D721Med (cell line): ENCODE results near the gene PLEKHB2.
"Not testable (repeated sequence)": the region's sequence is repeated elsewhere in the genome, so short reads cannot be mapped to it uniquely, and the experiment has no call there.

ENCODE experiments used
- DNase-seq: peaks from one replicate; pipeline ENCODE4 v3.0.0; 2011; ENCODE audit warnings: low spot score; ENCODE audit not compliant: insufficient read length
- FAIRE-seq: peaks from 2 replicates; lab custom pipeline; 2011; peaks lifted over from hg19 to GRCh38; lab: Jason Lieb, UNC
- TF ChIP-seq, protein P1 (sequence below): IDR thresholded peaks from 2 replicates; pipeline ENCODE4 v1.5.1; 2012; ENCODE audit warnings: mild to moderate bottlenecking, control low read depth; ENCODE audit not compliant: insufficient read depth; ENCODE audit errors: missing control alignments

PLEKHB2 gene

DNA sequence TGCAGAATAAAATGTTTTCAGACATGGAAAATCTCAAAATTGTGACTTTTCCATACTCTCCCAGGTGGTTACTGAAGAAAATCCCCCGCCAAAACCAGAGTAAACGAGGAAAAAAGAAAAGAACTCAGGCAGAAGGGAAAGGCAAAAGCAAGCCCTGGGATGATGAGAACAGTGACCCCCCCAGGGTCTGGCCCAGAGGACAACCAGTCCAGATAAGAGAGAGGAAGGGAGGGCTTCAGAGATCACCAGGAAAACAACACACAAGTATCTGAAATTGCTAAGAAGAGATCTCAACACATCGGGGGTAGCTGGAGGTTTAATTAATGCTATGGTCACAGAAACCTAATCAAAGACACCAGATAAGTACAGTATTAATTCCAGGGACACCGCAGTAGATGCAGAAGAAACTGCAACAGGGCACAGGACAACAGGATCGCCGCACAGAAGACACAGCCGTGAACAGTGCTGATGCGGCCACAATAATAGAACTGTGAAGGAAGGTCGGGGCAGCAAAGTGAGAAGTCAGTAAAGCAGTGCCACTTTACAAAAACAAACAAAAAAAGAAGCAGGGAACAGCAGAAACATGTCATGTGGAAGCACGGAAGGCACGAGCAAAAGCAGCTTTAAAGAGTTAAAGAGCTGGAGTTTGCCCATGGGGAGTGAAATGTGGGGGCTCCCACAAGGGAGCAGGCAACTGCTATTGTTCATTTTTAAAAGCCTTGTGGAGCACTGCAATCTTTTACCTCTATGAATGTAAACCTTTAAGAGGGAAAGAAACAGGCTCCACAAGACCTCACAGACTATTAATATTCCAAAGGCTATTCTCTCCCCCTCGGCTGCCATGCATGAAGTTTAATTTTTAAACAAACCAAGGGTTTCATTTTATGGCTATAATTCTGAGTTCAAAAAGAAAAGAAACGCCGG lies 40.3 kb upstream of the PLEKHB2 start:
- TF ChIP-seq, protein P1, sequence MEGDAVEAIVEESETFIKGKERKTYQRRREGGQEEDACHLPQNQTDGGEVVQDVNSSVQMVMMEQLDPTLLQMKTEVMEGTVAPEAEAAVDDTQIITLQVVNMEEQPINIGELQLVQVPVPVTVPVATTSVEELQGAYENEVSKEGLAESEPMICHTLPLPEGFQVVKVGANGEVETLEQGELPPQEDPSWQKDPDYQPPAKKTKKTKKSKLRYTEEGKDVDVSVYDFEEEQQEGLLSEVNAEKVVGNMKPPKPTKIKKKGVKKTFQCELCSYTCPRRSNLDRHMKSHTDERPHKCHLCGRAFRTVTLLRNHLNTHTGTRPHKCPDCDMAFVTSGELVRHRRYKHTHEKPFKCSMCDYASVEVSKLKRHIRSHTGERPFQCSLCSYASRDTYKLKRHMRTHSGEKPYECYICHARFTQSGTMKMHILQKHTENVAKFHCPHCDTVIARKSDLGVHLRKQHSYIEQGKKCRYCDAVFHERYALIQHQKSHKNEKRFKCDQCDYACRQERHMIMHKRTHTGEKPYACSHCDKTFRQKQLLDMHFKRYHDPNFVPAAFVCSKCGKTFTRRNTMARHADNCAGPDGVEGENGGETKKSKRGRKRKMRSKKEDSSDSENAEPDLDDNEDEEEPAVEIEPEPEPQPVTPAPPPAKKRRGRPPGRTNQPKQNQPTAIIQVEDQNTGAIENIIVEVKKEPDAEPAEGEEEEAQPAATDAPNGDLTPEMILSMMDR, result no peak
- FAIRE-seq (no peak), DNase-seq (no peak)

DNA sequence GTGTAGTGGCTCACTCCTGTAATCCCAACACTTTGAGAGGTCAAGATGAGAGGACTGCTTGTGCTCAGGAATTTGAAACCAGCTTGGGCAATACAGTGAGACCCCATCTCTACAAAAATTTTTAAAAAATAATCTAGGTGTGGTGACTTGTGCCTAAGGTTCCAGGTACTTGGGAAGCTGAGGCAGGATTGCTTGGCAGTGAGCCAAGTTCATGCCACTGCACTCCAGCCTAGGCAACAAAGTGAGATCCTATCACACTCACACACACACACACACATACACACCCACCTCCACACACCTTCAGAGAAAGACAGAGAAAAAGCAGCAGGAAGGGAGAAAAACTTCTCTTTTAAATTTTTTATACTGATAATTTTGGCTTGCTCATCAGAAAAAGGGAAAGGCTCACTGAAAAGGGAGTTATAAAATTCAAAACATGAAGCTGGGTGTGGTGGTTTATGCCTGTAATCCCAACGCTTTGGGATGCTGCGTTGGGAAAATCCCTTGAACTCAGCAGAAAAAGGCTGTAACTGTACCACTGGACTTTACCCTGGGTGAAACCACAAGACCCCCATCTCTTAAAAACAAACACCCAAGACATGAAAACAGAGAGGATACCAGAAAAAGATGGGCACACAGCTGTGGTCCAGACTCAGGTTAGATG lies 37.5 kb upstream of the PLEKHB2 start:
- TF ChIP-seq, protein P1, result no peak
- FAIRE-seq (no peak), DNase-seq (no peak)

DNA sequence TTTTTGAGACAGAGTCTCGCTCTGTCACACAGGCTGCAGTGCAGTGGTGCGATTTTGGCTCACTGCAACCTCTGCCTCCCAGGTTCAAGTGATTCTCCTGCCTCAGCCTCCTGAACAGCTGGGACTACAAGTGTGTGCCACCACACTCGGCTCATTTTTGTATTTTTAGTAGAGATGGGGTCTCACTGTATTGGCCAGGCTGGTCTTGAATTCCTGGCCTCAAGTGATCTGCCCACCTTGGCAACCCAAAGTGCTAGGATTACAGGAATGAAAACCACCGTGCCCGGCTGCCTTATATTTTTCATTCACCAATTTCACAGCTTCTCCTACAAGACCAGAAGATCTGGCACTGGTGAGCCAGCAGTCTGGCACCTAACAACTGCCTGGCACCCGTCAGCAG lies 37.0 kb upstream of the PLEKHB2 start:
- not testable (repeated sequence) for DNase-seq, FAIRE-seq

DNA sequence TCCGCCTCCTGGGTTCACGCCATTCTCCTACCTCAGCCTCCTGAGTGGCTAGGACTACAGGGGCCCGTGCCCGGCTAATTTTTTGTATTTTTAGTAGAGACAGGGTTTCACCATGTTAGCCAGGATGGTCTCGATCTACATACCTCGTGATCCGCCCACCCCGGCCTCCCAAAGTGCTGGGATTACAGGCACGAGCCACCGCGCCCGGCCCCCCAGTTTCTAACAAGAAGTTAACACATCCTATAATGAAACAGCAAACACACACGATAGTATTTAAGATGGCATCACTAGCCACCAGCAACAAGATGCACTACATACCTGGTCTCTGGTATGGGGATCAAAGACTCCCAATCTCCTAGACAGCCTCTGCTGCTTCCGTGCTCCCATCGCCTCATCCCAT lies 29.6 kb upstream of the PLEKHB2 start:
- not testable (repeated sequence) for FAIRE-seq, DNase-seq

DNA sequence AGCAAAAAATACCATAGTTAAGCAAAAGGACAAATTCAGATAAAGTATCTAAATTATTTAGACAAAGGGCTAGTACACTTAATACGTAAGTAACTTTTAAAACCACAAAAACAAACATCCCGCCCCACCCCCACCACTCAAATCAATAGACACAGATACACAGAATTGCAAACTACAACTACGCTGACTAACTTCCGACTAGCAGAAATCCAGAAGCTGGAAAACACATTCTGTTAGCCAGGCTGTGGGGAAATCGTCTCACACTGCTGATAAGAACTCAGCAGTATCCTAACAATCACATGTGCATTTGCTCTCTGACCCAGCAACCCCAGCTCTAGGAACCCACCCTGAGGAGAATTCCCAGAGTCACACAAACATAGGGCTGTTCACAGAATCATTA lies 28.4 kb upstream of the PLEKHB2 start:
- DNase-seq (no peak), FAIRE-seq (no peak)
- TF ChIP-seq, protein P1, result no peak

DNA sequence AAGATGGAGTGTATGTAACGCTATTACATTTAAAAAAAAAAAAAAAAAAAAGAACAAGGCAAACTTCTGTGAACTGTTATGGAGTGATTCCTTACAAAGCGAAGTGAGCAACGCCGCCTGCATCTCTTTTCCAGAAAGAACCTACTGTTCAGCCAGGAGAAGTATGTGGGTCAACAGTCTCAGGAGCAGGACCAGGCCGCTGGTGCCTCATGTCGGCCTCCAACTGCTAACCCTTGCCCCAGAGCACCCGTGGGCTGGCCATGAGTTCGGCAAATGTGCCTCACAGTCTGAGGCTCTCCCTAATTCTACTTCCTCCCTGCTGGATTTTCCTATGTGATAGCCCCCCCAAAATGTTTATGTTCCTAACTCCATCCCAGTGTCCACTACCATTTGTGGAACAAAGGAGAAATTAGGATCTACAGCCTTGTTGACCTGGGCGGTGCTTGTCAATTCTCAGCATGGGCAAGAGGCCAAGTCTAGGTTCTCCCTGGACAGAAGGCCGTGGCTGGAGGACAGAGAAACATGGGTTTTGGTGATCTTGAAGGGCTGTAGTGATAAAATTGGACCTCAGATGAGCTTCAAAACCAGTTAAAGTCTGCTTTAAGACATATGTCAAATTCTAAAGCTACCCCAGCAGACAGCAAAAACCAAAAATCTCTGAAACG lies 27.8 kb upstream of the PLEKHB2 start:
- no peak for DNase-seq
- TF ChIP-seq, protein P1, result no peak
- FAIRE-seq, result no peak

DNA sequence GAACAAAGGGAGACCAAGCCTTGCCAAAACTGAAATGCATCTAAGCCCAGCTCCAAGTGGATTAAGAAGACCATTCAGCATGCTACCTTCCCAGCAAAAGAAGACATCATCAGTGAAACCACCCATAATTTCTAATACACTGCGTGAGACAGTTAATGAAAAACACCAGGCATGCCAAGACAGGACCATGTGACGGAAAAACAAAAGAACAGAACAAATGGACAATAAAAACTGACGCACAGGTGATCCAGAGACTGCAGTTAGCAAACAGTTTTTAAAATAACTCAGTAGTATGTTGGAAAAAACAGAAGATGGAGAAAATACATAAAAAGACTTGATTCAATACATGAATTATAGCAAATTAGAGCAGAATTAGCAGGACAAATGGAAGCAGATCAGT lies 27.2 kb upstream of the PLEKHB2 start:
- TF ChIP-seq, protein P1, result no peak
- no peak for DNase-seq
- no peak for FAIRE-seq

DNA sequence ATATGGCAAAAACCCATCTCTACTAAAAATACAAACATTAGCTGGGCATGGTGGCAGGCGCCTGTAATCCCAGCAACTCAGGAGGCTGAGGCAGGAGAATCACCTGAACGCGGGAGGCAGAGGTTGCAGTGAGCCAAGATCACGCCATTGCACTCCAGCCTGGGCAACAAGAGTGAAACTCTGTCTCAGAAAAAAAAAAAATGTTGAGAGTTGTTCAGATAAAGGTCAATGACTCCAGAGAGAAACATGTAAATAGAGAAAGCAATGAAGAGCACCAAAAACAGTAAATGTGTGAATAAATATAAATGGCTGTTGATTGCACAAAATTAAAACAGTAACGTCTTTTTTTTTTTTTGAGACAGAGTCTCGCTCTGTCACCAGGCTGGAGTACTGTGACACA lies 25.2 kb upstream of the PLEKHB2 start:
- DNase-seq, FAIRE-seq: not testable (repeated sequence)
